SU-DHL-6 (cell line): ENCODE data around the gene EDAR.

Experiments used
- EZH2phosphoT487 ChIP-seq: fragments of 200-600 bp; sonication (generic), shearing (Covaris generic); conservative IDR thresholded peaks from 2 replicates; pipeline ENCODE4 v1.6.1; 2018; ENCODE audit warnings: mild to moderate bottlenecking, antibody characterized with exemption, low read length, moderate library complexity, mixed read lengths
- TF ChIP-seq, protein P1 (sequence below): fragments of 200-600 bp; sonication (generic); IDR thresholded peaks from one replicate; pipeline ENCODE4 v1.5.1; 2017; ENCODE audit warnings: antibody characterized with exemption, mild to moderate bottlenecking, low read length, moderate library complexity; ENCODE audit not compliant: insufficient read depth, poor library complexity, severe bottlenecking

DNA sequence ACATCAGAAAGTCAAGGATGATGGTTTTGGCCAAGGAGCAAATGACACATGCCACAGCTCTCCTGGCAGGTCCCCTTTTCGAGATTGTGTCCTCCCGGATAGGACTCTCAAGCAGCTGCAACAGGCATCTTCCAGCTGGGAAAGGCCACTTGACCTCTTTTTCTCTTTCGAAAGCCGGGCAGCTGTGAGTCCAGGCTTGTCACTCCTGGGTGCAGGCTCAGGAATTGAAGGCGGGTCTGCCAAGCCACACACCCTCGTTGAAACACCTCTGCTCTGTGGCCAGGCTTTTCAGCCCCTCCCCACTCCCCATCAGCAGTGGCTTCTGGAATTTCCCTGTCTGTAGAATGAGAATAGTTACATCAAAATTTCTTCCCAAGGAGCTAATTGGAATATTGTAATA, 104.4 kb downstream of the EDAR start:
- TF ChIP-seq, protein P1, sequence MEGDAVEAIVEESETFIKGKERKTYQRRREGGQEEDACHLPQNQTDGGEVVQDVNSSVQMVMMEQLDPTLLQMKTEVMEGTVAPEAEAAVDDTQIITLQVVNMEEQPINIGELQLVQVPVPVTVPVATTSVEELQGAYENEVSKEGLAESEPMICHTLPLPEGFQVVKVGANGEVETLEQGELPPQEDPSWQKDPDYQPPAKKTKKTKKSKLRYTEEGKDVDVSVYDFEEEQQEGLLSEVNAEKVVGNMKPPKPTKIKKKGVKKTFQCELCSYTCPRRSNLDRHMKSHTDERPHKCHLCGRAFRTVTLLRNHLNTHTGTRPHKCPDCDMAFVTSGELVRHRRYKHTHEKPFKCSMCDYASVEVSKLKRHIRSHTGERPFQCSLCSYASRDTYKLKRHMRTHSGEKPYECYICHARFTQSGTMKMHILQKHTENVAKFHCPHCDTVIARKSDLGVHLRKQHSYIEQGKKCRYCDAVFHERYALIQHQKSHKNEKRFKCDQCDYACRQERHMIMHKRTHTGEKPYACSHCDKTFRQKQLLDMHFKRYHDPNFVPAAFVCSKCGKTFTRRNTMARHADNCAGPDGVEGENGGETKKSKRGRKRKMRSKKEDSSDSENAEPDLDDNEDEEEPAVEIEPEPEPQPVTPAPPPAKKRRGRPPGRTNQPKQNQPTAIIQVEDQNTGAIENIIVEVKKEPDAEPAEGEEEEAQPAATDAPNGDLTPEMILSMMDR, result no peak
- TF ChIP-seq EZH2phosphoT487, result no peak
